DOHH2 (cell line): ENCODE data around the gene ITGB1BP1.

Experiments used
- EZH2phosphoT487 ChIP-seq: fragments of 200-600 bp; sonication (generic); IDR thresholded peaks from 2 replicates; pipeline ENCODE4 v1.6.1; 2017; ENCODE audit warnings: borderline replicate concordance, mild to moderate bottlenecking, antibody characterized with exemption, low read length, moderate library complexity, mixed read lengths
- TF ChIP-seq, protein P1 (sequence below): fragments of 200-600 bp; sonication (generic); IDR thresholded peaks from one replicate; pipeline ENCODE4 v1.5.1; 2014; ENCODE audit warnings: antibody characterized with exemption, mild to moderate bottlenecking, low read depth, low read length; ENCODE audit not compliant: poor library complexity, severe bottlenecking

DNA sequence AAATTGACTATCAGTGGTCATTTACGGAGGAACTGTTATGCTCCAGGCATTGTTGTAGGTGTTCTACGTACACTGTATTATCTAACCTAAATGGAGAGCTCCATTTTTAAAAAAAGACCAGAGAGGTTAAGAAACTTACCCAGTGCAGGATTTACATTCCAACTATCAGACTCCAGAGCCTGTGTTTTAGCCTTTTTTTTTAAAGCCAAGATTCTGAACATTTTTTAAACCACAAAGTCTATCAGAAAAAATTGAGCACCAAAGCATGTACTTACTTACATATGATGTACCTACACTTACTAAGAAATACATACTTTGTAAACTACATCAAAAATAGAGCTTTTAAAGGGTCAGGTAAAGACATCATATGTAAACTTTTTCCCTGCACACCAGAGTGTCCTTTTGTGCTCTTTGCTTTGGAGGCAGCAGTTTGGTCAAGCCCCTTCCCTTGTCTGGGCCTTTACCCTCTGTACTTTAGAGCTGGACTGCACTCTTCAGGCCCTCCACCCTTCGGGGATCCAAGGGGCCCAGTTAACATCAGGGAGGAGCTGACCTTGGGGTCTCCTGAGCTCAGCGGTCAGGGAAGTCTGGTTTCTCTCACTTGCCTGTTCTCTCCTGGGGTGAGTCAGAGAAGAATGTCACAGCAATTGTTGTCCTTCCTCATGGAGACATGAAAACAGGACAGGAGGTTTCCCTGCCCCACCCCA is 58.4 kb downstream of the ITGB1BP1 start:
- TF ChIP-seq, protein P1, sequence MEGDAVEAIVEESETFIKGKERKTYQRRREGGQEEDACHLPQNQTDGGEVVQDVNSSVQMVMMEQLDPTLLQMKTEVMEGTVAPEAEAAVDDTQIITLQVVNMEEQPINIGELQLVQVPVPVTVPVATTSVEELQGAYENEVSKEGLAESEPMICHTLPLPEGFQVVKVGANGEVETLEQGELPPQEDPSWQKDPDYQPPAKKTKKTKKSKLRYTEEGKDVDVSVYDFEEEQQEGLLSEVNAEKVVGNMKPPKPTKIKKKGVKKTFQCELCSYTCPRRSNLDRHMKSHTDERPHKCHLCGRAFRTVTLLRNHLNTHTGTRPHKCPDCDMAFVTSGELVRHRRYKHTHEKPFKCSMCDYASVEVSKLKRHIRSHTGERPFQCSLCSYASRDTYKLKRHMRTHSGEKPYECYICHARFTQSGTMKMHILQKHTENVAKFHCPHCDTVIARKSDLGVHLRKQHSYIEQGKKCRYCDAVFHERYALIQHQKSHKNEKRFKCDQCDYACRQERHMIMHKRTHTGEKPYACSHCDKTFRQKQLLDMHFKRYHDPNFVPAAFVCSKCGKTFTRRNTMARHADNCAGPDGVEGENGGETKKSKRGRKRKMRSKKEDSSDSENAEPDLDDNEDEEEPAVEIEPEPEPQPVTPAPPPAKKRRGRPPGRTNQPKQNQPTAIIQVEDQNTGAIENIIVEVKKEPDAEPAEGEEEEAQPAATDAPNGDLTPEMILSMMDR: no peak
- no peak for TF ChIP-seq EZH2phosphoT487
